Measurements from ENCODE around the gene FERMT3.

FERMT3 gene

DNA sequence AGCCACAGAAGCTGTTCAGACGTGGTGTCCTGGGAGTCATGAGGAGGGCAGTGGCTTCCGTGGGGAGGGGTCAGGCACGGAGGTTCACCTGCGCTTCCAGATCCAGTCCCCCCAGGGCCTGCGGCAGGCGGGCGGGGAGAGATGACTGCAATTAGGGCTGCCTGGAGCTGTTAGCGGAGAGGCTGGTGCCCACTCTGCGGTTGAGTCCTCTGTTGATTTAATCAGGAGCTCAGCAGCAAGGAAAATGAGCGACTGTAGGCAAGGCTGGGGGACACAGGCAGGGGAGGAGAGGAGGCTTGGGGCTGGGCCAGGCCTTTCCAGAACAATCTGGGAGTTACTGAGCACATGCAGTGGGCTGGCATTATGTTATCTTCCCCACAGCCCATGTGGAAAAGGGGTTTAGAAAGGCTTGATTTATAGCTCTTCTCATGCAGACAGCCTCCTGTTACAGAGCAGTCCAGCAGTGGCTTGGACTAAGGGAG lies 57.9 kb downstream of the FERMT3 start:
- no peak for DNase-seq (ENCODE audit: low read depth)

GRCh38 chr11:64265176-64266160 lies 58.9 kb downstream of the FERMT3 start:
- DNase-seq (ENCODE audit: low read depth), result no peak

- no peak for DNase-seq (ENCODE audit: low read depth)
Observed at GRCh38 chr11:64266339-64266738, 59.8 kb downstream of the FERMT3 start.

GRCh38 chr11:64267207-64267945 lies 60.9 kb downstream of the FERMT3 start:
- DNase-seq (ENCODE audit: low read depth), result no peak

GRCh38 chr11:64268025-64268892 lies 61.7 kb downstream of the FERMT3 start:
- DNase-seq (ENCODE audit: low read depth), result no peak

DNA sequence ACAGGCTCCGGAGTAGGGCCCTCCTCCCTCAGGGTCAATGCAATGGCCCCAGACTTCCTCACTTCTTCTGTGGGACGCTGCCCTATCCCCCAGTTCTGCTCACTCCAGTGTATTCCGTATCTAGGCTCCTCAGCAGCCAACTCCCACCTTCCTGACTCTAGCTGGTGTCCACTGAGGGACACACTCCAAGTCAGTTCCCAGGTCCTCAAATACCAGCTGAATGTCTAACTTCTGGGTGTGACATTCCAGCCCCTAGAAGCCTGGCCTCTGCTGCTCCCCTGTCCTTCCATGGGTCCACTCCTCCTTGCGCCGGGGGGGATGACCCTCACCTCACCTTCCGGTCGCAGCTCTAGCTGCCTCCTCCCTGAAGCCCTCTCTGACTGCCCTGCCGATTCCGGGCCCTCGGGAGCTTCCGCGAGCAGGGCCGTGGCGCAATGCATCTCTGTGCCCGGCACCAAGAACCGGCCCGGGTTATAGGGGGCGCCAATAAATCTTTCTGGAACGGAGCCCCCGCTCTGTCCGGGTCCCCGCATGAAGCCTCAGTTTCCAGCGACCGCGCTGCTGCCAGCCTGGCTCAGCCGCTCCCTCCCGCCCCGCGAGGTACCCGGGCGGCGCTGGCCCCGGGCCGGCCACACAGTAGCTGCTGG lies 62.5 kb downstream of the FERMT3 start:
- DNase-seq (ENCODE audit: low read depth), result no peak

- peak; percentile 97 for DNase-seq (ENCODE audit: low read depth)
Observed at GRCh38 chr11:64269540-64270220, 63.2 kb downstream of the FERMT3 start.
